H9 (cell line): ENCODE data around the gene DNM1. TPM values are rescaled to one million over a fixed set of nuclear protein-coding genes. Genes with fewer than 3 reads are reported as not detected.

Experiments used
- DNase-seq: peaks from one replicate; pipeline ENCODE4 v3.0.0-alpha.2; 2017
- H2AFZ ChIP-seq: one replicate; pipeline ENCODE4 v1.6.1; 2013; ENCODE audit warnings: mild to moderate bottlenecking, low read length, control low read depth, moderate library complexity
- H2AK5ac ChIP-seq: 2 replicates; pipeline ENCODE4 v1.6.1; 2013; ENCODE audit warnings: low read length, control low read depth, mixed read lengths; ENCODE audit not compliant: insufficient read length
- H2BK120ac ChIP-seq: one replicate; pipeline ENCODE4 v1.6.1; 2013; ENCODE audit warnings: low read depth, mild to moderate bottlenecking, low read length, control low read depth, inconsistent platforms; ENCODE audit not compliant: poor library complexity, severe bottlenecking
- H2BK12ac ChIP-seq: 2 replicates; pipeline ENCODE4 v1.6.1; 2013; ENCODE audit warnings: low read length, control low read depth, mixed read lengths, low read depth; ENCODE audit not compliant: insufficient read length
- H2BK15ac ChIP-seq: 2 replicates; pipeline ENCODE4 v1.6.1; 2013; ENCODE audit warnings: low read depth, low read length, control low read depth
- H2BK20ac ChIP-seq: one replicate; pipeline ENCODE4 v1.6.1; 2013; ENCODE audit warnings: low read depth, mild to moderate bottlenecking, low read length, control low read depth, inconsistent platforms; ENCODE audit not compliant: poor library complexity, severe bottlenecking
- H2BK5ac ChIP-seq: 2 replicates; pipeline ENCODE4 v1.6.1; 2013; ENCODE audit warnings: low read length, control low read depth, mixed read lengths; ENCODE audit not compliant: insufficient read length
- H3K14ac ChIP-seq: 2 replicates; pipeline ENCODE4 v1.6.1; 2013; ENCODE audit warnings: low read length, control low read depth; ENCODE audit not compliant: insufficient read depth
- H3K18ac ChIP-seq: 2 replicates; pipeline ENCODE4 v1.6.1; 2013; ENCODE audit warnings: low read depth, mild to moderate bottlenecking, mixed read lengths, low read length, control low read depth; ENCODE audit not compliant: insufficient read length
- H3K23ac ChIP-seq: 2 replicates; pipeline ENCODE4 v1.6.1; 2013; ENCODE audit warnings: low read length, control low read depth, mixed read lengths, low read depth; ENCODE audit not compliant: insufficient read length
- H3K23me2 ChIP-seq: 2 replicates; pipeline ENCODE4 v1.6.1; 2013; ENCODE audit warnings: low read depth, mild to moderate bottlenecking, mixed read lengths, low read length, control low read depth; ENCODE audit not compliant: insufficient read length, poor library complexity, severe bottlenecking
- H3K27ac ChIP-seq: 2 replicates; pipeline ENCODE4 v1.5.1; 2013; ENCODE audit warnings: low read length, control low read depth, mixed read lengths, low read depth; ENCODE audit not compliant: insufficient read length
- H3K27me3 ChIP-seq: 2 replicates; pipeline ENCODE4 v1.6.1; 2013; ENCODE audit warnings: low read length, control low read depth, inconsistent platforms; ENCODE audit not compliant: insufficient read depth
- H3K4ac ChIP-seq: 2 replicates; pipeline ENCODE4 v1.6.1; 2013; ENCODE audit warnings: low read depth, mild to moderate bottlenecking, control low read depth, inconsistent platforms, low read length, moderate library complexity
- H3K4me1 ChIP-seq: 2 replicates; pipeline ENCODE4 v1.6.1; 2013; ENCODE audit warnings: low read length, control low read depth, inconsistent platforms; ENCODE audit not compliant: insufficient read depth
- H3K4me2 ChIP-seq: 2 replicates; pipeline ENCODE4 v1.6.1; 2013; ENCODE audit warnings: low read length, control low read depth, mixed read lengths; ENCODE audit not compliant: insufficient read length, insufficient read depth
- H3K56ac ChIP-seq: 2 replicates; pipeline ENCODE4 v1.6.1; 2013; ENCODE audit warnings: low read depth, mild to moderate bottlenecking, mixed read lengths, low read length, control low read depth; ENCODE audit not compliant: insufficient read length
- H3K79me1 ChIP-seq: 2 replicates; pipeline ENCODE4 v1.6.1; 2013; ENCODE audit warnings: low read depth, mild to moderate bottlenecking, moderate library complexity, low read length, control low read depth, inconsistent platforms; ENCODE audit not compliant: insufficient read depth, poor library complexity, severe bottlenecking
- H3K79me2 ChIP-seq: 2 replicates; pipeline ENCODE4 v1.6.1; 2013; ENCODE audit warnings: low read length, control low read depth, inconsistent platforms; ENCODE audit not compliant: insufficient read depth
- H3K9ac ChIP-seq: 2 replicates; pipeline ENCODE4 v1.6.1; 2013; ENCODE audit warnings: low read length, control low read depth, mixed read lengths; ENCODE audit not compliant: insufficient read length; ENCODE audit errors: extremely low read depth
- H3K9me3 ChIP-seq: one replicate; pipeline ENCODE4 v1.6.1; 2013; ENCODE audit warnings: low read depth, low read length, inconsistent platforms; ENCODE audit not compliant: control insufficient read depth
- H3T11ph ChIP-seq: one replicate; pipeline ENCODE4 v1.6.1; 2013; ENCODE audit warnings: mild to moderate bottlenecking, low read length, control low read depth, inconsistent platforms
- H4K20me1 ChIP-seq: one replicate; pipeline ENCODE4 v1.6.1; 2013; ENCODE audit not compliant: control insufficient read depth, insufficient read length, insufficient read depth
- H4K5ac ChIP-seq: 2 replicates; pipeline ENCODE4 v1.6.1; 2013; ENCODE audit warnings: low read depth, mild to moderate bottlenecking, mixed read lengths, low read length, control low read depth; ENCODE audit not compliant: insufficient read length
- H4K8ac ChIP-seq: replicated peaks from 2 replicates; pipeline ENCODE4 v1.6.1; 2013; ENCODE audit warnings: low read length, control low read depth, mixed read lengths, low read depth; ENCODE audit not compliant: insufficient read length
- H4K91ac ChIP-seq: 2 replicates; pipeline ENCODE4 v1.6.1; 2013; ENCODE audit warnings: low read depth, mild to moderate bottlenecking, moderate library complexity, mixed read lengths, low read length, control low read depth; ENCODE audit not compliant: insufficient read length
- H3K27ac Mint-ChIP-seq, 3 experiments: 2 replicates in 2 of 3; 3 replicates in 1 of 3; pipeline ENCODE4 v1.8.0; 2020 to 2021; ENCODE audit warnings: mixed read lengths in 3 of 3, mild to moderate bottlenecking in 1 of 3, moderate library complexity in 1 of 3
- H3K27me3 Mint-ChIP-seq: 2 replicates; pipeline ENCODE4 v1.8.0; 2021; ENCODE audit warnings: low read depth, mild to moderate bottlenecking, moderate library complexity, mixed read lengths
- H3K36me3 Mint-ChIP-seq, 3 experiments: 2 replicates in 2 of 3; 3 replicates in 1 of 3; pipeline ENCODE4 v1.8.0; 2020 to 2021; ENCODE audit warnings: low read depth in 3 of 3, mixed read lengths in 3 of 3; ENCODE audit not compliant: insufficient read depth in 1 of 3
- H3K4me1 Mint-ChIP-seq, 2 experiments: 2 replicates each; pipeline ENCODE4 v1.8.0; 2020; ENCODE audit warnings: mixed read lengths in 2 of 2
- H3K4me3 Mint-ChIP-seq, 2 experiments: 2 replicates in 1 of 2; 3 replicates in 1 of 2; pipeline ENCODE4 v1.8.0; 2020 to 2021; ENCODE audit warnings: mild to moderate bottlenecking in 2 of 2, mixed read lengths in 2 of 2, moderate library complexity in 1 of 2
- H3K9me3 Mint-ChIP-seq, 2 experiments: 2 replicates in 1 of 2; 3 replicates in 1 of 2; pipeline ENCODE4 v1.8.0; 2020; ENCODE audit warnings: mild to moderate bottlenecking in 2 of 2, mixed read lengths in 2 of 2, moderate library complexity in 1 of 2
- CTCF ChIP-seq: fragments of 200-600 bp; sonication (generic); conservative IDR thresholded peaks from 3 replicates; pipeline ENCODE4 v1.8.0; 2021; ENCODE audit warnings: antibody characterized with exemption, mild to moderate bottlenecking
- WGBS: extraction: QIAGEN DNeasy Blood & Tissue Kit; methylation state at CpG from one replicate; pipeline ENCODE4 v1.1.7; 2013; ENCODE audit warnings: missing lambda C conversion rate, low lambda C conversion rate, mixed read lengths; ENCODE audit not compliant: insufficient read length; ENCODE audit errors: extremely low coverage; 5-methylcytosine and 5-hydroxymethylcytosine counted together
- total RNA-seq: library from RNA; stranded (reverse); gene quantifications from 2 replicates; pipeline ENCODE4 v1.2.1, GENCODE V29; 2021

The DNM1 gene
- total RNA-seq, 1 experiment from 2014 or later: 58.0 TPM

- Histone ChIP-seq H2BK15ac (no peak within 1 kb of the TSS), H4K91ac (no peak within 1 kb of the TSS), H2AK5ac (no peak within 1 kb of the TSS), H3K27ac (no peak within 1 kb of the TSS), H2BK12ac (no peak within 1 kb of the TSS), H2BK5ac (no peak within 1 kb of the TSS), H3K14ac (no peak within 1 kb of the TSS; the same call in none of the 2 replicates), H3K4me1 (no peaks in the 10 kb centered on the region; the same call in 1 of the 2 replicates), H3K18ac (peak within 1 kb of the TSS; percentile 21), H4K8ac (no peak within 1 kb of the TSS), H3K56ac (no peak within 1 kb of the TSS), H2BK20ac (no peak within 1 kb of the TSS), H2BK120ac (no peak within 1 kb of the TSS), H4K20me1 (no peaks in the 10 kb centered on the region), H2AFZ (no peak within 1 kb of the TSS), H4K5ac (no peak within 1 kb of the TSS), H3K23me2 (peaks cover 13% of the 10 kb centered on the region), H3K4ac (no peak within 1 kb of the TSS), H3K79me2 (no peaks in the 10 kb centered on the region), H3T11ph (no peak within 1 kb of the TSS), H3K27me3 (no peaks in the 10 kb centered on the region), H3K9me3 (no peaks in the 10 kb centered on the region), H3K79me1 (no peaks in the 10 kb centered on the region), H3K4me2 (peak within 1 kb of the TSS; percentile 95), H3K23ac (no peak within 1 kb of the TSS), H3K9ac (peak within 1 kb of the TSS; percentile 61)
- Mint-ChIP-seq H3K4me3 (peak within 1 kb of the TSS; percentile 88 to 97), H3K36me3 (peaks cover 6 to 29% (median 18%) of the 10 kb centered on the region in 3 experiments; a peak in 5 of 7 replicates), H3K4me1 (peaks cover 10 to 16% of the 10 kb centered on the region in 2 experiments), H3K27me3 (no peaks in the 10 kb centered on the region; the same call in 1 of the 2 replicates), H3K9me3 (peaks cover 0 to 4% of the 10 kb centered on the region in 2 experiments; a peak in 1 of 5 replicates), H3K27ac (peak within 1 kb of the TSS; percentile 94 to 98 (median 97))
- WGBS: no CpG with 5 or more reads among the region's 38 CpGs
- DNase-seq: peak; percentile 99
- TF ChIP-seq CTCF: no peak
Measured at GRCh38 chr9:128276008-128276573, 72.9 kb downstream of the DNM1 start, which contains the start of gene SWI5. Gene SWI5 (plus strand): TSS chr9:128276276.
